Smooth muscle cell (in vitro differentiated cells): ENCODE results near the gene ASAP2. TPM values are rescaled to one million over a fixed set of nuclear protein-coding genes. Genes with fewer than 3 reads are reported as not detected.

Source experiments
- DNase-seq: peaks from one replicate; lab custom pipeline; 2025; ENCODE audit not compliant: unreplicated experiment; lab: John Stamatoyannopoulos, UW
- H2AFZ ChIP-seq: fragments of 200-600 bp; sonication (generic); 2 replicates; pipeline ENCODE4 v1.6.0; 2016; ENCODE audit warnings: antibody characterized with exemption, low read depth, mild to moderate bottlenecking
- H3F3A ChIP-seq: fragments of 200-600 bp; sonication (generic); 2 replicates; pipeline ENCODE4 v1.6.0; 2017; ENCODE audit warnings: antibody characterized with exemption, low read depth
- H3K27ac ChIP-seq: fragments of 200-600 bp; sonication (generic); 2 replicates; pipeline ENCODE4 v1.5.1; 2016; ENCODE audit warnings: low read depth, mild to moderate bottlenecking
- H3K27me3 ChIP-seq: fragments of 200-600 bp; sonication (generic); 2 replicates; pipeline ENCODE4 v1.6.1; 2016; ENCODE audit warnings: low read depth, mild to moderate bottlenecking
- H3K36me3 ChIP-seq: fragments of 200-600 bp; sonication (generic); 2 replicates; pipeline ENCODE4 v1.5.1; 2016; ENCODE audit warnings: low read depth
- H3K4me1 ChIP-seq: fragments of 200-600 bp; sonication (generic); 2 replicates; pipeline ENCODE4 v1.5.1; 2016; ENCODE audit warnings: low read depth
- H3K4me2 ChIP-seq: fragments of 200-600 bp; sonication (generic); 2 replicates; pipeline ENCODE4 v1.6.0; 2016; ENCODE audit warnings: mild to moderate bottlenecking
- H3K4me3 ChIP-seq: fragments of 200-600 bp; sonication (generic); 2 replicates; pipeline ENCODE4 v1.5.1; 2016; ENCODE audit warnings: mild to moderate bottlenecking
- H3K79me2 ChIP-seq: fragments of 200-600 bp; sonication (generic); 2 replicates; pipeline ENCODE4 v1.6.0; 2016; ENCODE audit warnings: low read depth, mild to moderate bottlenecking
- H3K9ac ChIP-seq: fragments of 200-600 bp; sonication (generic); 2 replicates; pipeline ENCODE4 v1.6.0; 2016; ENCODE audit warnings: low read depth
- H3K9me3 ChIP-seq: fragments of 200-600 bp; sonication (generic); replicated peaks from 2 replicates; pipeline ENCODE4 v1.5.1; 2016; ENCODE audit warnings: low read depth
- H4K20me1 ChIP-seq: fragments of 200-600 bp; sonication (generic); 2 replicates; pipeline ENCODE4 v1.6.0; 2016; ENCODE audit warnings: low read depth
- CTCF ChIP-seq: fragments of 200-600 bp; sonication (generic); IDR thresholded peaks from 2 replicates; pipeline ENCODE4 v1.5.1; 2017; ENCODE audit warnings: borderline replicate concordance, mild to moderate bottlenecking, antibody characterized with exemption; ENCODE audit not compliant: insufficient read depth, poor library complexity, severe bottlenecking
- WGBS: methylation state at CpG from one replicate; pipeline ENCODE4 v1.1.7; 2016; ENCODE audit warnings: low lambda C conversion rate; 5-methylcytosine and 5-hydroxymethylcytosine counted together
- polyA plus RNA-seq: library from polyadenylated mRNA; unstranded; fragments of >200 nt; fragmentation: Nextera tagmentation; extraction: Ambion mirVana; gene quantifications from 2 replicates; pipeline ENCODE4 v1.2.1, GENCODE V29; 2016
- total RNA-seq: library from RNA; depleted of rRNA; stranded (reverse); fragments of >200 nt; gene quantifications from 2 replicates; pipeline ENCODE4 v1.2.3, GENCODE V29; 2014

ASAP2 gene
- total and polyA plus RNA-seq, 2 experiments from 2014 or later: 8.8 to 23.1 TPM

GRCh38 chr2:9300214-9300613 is 93.6 kb downstream of the ASAP2 start:
- no peak overlapping the region for H3K9ac ChIP-seq

GRCh38 chr2:9300829-9301453 is 94.3 kb downstream of the ASAP2 start:
- Histone ChIP-seq H3K27ac (no peak overlapping the region), H3F3A (no peaks in the 10 kb centered on the region), H3K9me3 (no peaks in the 10 kb centered on the region), H3K4me1 (no peaks in the 10 kb centered on the region), H3K36me3 (no peaks in the 10 kb centered on the region), H3K79me2 (no peaks in the 10 kb centered on the region), H3K4me2 (no peak overlapping the region), H4K20me1 (peaks cover 22% of the 10 kb centered on the region), H3K27me3 (no peaks in the 10 kb centered on the region), H2AFZ (no peak overlapping the region), H3K9ac (no peak overlapping the region), H3K4me3 (no peak overlapping the region)
- no peak for DNase-seq
- TF ChIP-seq CTCF: no peak
- WGBS: 73% methylated on average over 10 of the region's 10 CpGs

More at GRCh38 chr2:9300214-9300613, 93.6 kb downstream of the ASAP2 start:
- no peak overlapping the region for H3K4me3 ChIP-seq
- no peak overlapping the region for H2AFZ ChIP-seq
- H3K36me3 ChIP-seq: no peaks in the 10 kb centered on the region
- H3K79me2 ChIP-seq: peaks cover 6% of the 10 kb centered on the region
- DNase-seq: no peak
- 94% methylated on average over 3 of the region's 3 CpGs for WGBS
- H3F3A ChIP-seq: no peaks in the 10 kb centered on the region
- H3K4me1 ChIP-seq: no peaks in the 10 kb centered on the region
- H3K27ac ChIP-seq: no peak overlapping the region
- no peak for TF ChIP-seq CTCF
- H3K4me2 ChIP-seq: no peak overlapping the region
- no peaks in the 10 kb centered on the region for H3K9me3 ChIP-seq
- H4K20me1 ChIP-seq: peaks cover 22% of the 10 kb centered on the region
- no peaks in the 10 kb centered on the region for H3K27me3 ChIP-seq

GRCh38 chr2:9302755-9303154 is 96.1 kb downstream of the ASAP2 start:
- no peaks in the 10 kb centered on the region for H3K36me3 ChIP-seq
- WGBS: 100% methylated on average over 2 of the region's 2 CpGs
- DNase-seq: no peak
- H3K9ac ChIP-seq: no peak overlapping the region
- no peaks in the 10 kb centered on the region for H3K27me3 ChIP-seq
- peaks cover 20% of the 10 kb centered on the region for H4K20me1 ChIP-seq
- no peak overlapping the region for H3K27ac ChIP-seq
- no peaks in the 10 kb centered on the region for H3K9me3 ChIP-seq
- H3F3A ChIP-seq: no peaks in the 10 kb centered on the region
- no peak overlapping the region for H2AFZ ChIP-seq
- H3K4me3 ChIP-seq: no peak overlapping the region
- no peak overlapping the region for H3K4me2 ChIP-seq
- TF ChIP-seq CTCF: no peak
- H3K79me2 ChIP-seq: no peaks in the 10 kb centered on the region
- no peaks in the 10 kb centered on the region for H3K4me1 ChIP-seq
